Left lung (tissue), 10 donors: ENCODE data around the gene ZYX. TPM values are rescaled to one million over a fixed set of nuclear protein-coding genes. Genes with fewer than 3 reads are reported as not detected.

ENCODE experiments used
- ATAC-seq: fragments of 200-7000 bp; cut with Tn5 transposase; one replicate; pipeline ENCODE4 v1.9.1; 2020; ENCODE audit warnings: moderate library complexity
- DNase-seq, 4 donors: peaks; one replicate each; pipeline ENCODE4 v3.0.0-alpha.2; 2013 to 2020
- H3K27ac ChIP-seq, 2 donors: fragments of 200-600 bp; sonication (generic) in 1 of 2; one replicate each; pipeline versions ENCODE4 v1.5.0 to v1.8.0; 2020 to 2021
- H3K27me3 ChIP-seq, 2 donors: fragments of 200-600 bp; sonication (generic) in 1 of 2; one replicate each; pipeline versions ENCODE4 v1.5.0 to v1.8.0; 2020 to 2021
- H3K36me3 ChIP-seq, 2 donors: fragments of 200-600 bp; sonication (generic) in 1 of 2; one replicate each; pipeline versions ENCODE4 v1.5.0 to v1.8.0; 2020 to 2021
- H3K4me1 ChIP-seq, 2 donors: fragments of 200-600 bp; one replicate each; pipeline ENCODE4 v1.8.0; 2021
- H3K4me3 ChIP-seq, 2 donors: fragments of 200-600 bp; sonication (generic) in 1 of 2; one replicate each; pipeline versions ENCODE4 v1.5.0 to v1.8.0; 2020 to 2021; ENCODE audit warnings: mild to moderate bottlenecking in 1 of 2
- H3K9me3 ChIP-seq, 2 donors: fragments of 200-600 bp; sonication (generic) in 1 of 2; one replicate each; pipeline versions ENCODE4 v1.5.0 to v1.8.0; 2020 to 2021
- CTCF ChIP-seq, 2 donors: fragments of 200-600 bp; sonication (generic) in 1 of 2; IDR thresholded peaks; one replicate each; pipeline versions ENCODE4 v1.5.0 to v1.8.0; 2021; ENCODE audit warnings: antibody characterized with exemption in 2 of 2
- intact Hi-C, 2 donors: fragments of 100-400 bp; cut with DNase I; formaldehyde crosslinking; loops; one replicate each; pipeline versions ENCODE4 v1.11.2 to v1.14.2; 2022
- microRNA-seq, 2 donors: library from miRNA; unstranded; fragments of <30 nt; microRNA quantifications; one replicate each; pipeline ENCODE4, GENCODE V29; 2019
- polyA plus RNA-seq, 6 donors: library from polyadenylated mRNA; unstranded; fragments of 120-200 nt; gene quantifications; one replicate each; pipeline ENCODE4 v1.2.1, GENCODE V29; 2013; ENCODE audit not compliant: insufficient read length in 6 of 6
- total RNA-seq, 2 donors: library from RNA; stranded (reverse); fragmentation: NEBNext Ultra II Directional; extraction: Animal tissue kit (Norgen Biotek cat#: 25700); gene quantifications; one replicate each; pipeline ENCODE4 v1.2.1, GENCODE V29; 2021
- donor health status: DM: no; HTN: yes; CAD: no.
- donor health status: DM: no; HTN: no; CAD: no.

ZYX gene
- total and polyA plus RNA-seq, 8 donors: 117 to 307 (median 182) TPM

- Histone ChIP-seq H3K4me1 (no peaks in the 10 kb centered on the region), H3K27ac (no peak overlapping the region), H3K4me3 (no peak overlapping the region), H3K36me3 (no peaks in the 10 kb centered on the region), H3K27me3 (no peaks in the 10 kb centered on the region), H3K9me3 (no peaks in the 10 kb centered on the region)
- ATAC-seq (no peak), DNase-seq (no peak)
- no peak for TF ChIP-seq CTCF (IDR thresholded peaks at IDR 0.05)
- intact Hi-C loops: no loop called here
Observed at GRCh38 chr7:143436325-143436946, 55.3 kb downstream of the ZYX start.

GRCh38 chr7:143437578-143437977 is 56.4 kb downstream of the ZYX start:
- no peak for TF ChIP-seq CTCF (IDR thresholded peaks at IDR 0.05)
- Histone ChIP-seq H3K9me3 (no peaks in the 10 kb centered on the region), H3K4me3 (no peak overlapping the region), H3K27me3 (no peaks in the 10 kb centered on the region), H3K36me3 (no peaks in the 10 kb centered on the region), H3K4me1 (no peaks in the 10 kb centered on the region), H3K27ac (no peak overlapping the region)
- ATAC-seq: no peak
- DNase-seq: no peak
- intact Hi-C loops: no loop called here

DNA sequence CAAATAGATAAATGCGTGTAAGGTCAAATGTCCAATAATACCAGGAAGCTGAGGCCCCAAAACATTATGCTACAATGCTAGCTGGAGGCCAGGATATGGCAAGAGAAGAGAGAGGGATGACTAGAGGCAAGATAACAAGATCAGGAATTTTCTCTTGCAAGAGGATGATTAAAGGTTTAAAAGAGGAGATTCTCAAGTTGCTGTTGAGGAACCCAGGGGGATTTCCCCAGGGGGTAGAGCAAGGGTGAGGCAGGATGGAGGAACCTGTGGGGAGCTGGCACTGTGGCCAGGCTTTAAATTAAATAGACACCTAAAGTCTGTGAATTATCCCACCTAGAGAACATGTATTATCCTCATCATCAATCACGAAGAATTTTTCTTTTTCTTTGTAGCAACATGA is 58.7 kb downstream of the ZYX start:
- intact Hi-C loops: no loop called here
- Histone ChIP-seq H3K36me3 (no peaks in the 10 kb centered on the region), H3K27ac (no peak overlapping the region), H3K4me1 (no peaks in the 10 kb centered on the region), H3K27me3 (no peaks in the 10 kb centered on the region), H3K4me3 (no peak overlapping the region), H3K9me3 (no peaks in the 10 kb centered on the region)
- TF ChIP-seq CTCF (IDR thresholded peaks at IDR 0.05): no peak
- DNase-seq: no peak
- ATAC-seq: no peak

Small RNA genes within 50 kb of the gene (microRNA-seq; reads per million reads assigned to microRNA genes)
- 0.82 to 1.2 reads per million in 2 donors for gene MIR6892

Other genes with a start within 250 kb of the ZYX start
- 1 to 10 TPM in 1 of 2 donors, not detected in 1; 6.9 TPM for gene PIP, start 249.3 kb upstream of the ZYX start, total RNA-seq
- gene PIP, start 249.3 kb upstream of the ZYX start, polyA plus RNA-seq: not detected
- gene TAS2R39, start 197.9 kb upstream of the ZYX start, total RNA-seq: not detected
- gene TAS2R39, start 197.9 kb upstream of the ZYX start, polyA plus RNA-seq: not detected
- gene TAS2R40, start 159.3 kb upstream of the ZYX start, total RNA-seq: not detected
- gene TAS2R40, start 159.3 kb upstream of the ZYX start, polyA plus RNA-seq: not detected
- gene GSTK1, start 117.9 kb upstream of the ZYX start, total RNA-seq: 100 to 1,000 TPM; 124 to 151 TPM
- gene GSTK1, start 117.9 kb upstream of the ZYX start, polyA plus RNA-seq: 100 to 1,000 TPM; 109 to 125 (median 119) TPM
- gene TMEM139, start 96.4 kb upstream of the ZYX start, total RNA-seq: 10 to 100 TPM; 18.5 to 48.1 TPM
- 1 to 10 TPM; 3.0 to 9.0 (median 7.0) TPM for gene TMEM139, start 96.4 kb upstream of the ZYX start, polyA plus RNA-seq
- gene CASP2, start 93.0 kb upstream of the ZYX start, total RNA-seq: 10 to 100 TPM; 36.3 to 43.0 TPM
- gene CASP2, start 93.0 kb upstream of the ZYX start, polyA plus RNA-seq: 10 to 100 TPM; 54.6 to 66.0 (median 61.7) TPM
- gene CLCN1, start 65.2 kb upstream of the ZYX start, total RNA-seq: under 1 TPM; 0.08 to 0.09 TPM
- under 1 TPM in 1 of 6 donors, not detected in 5; 0.08 TPM for gene CLCN1, start 65.2 kb upstream of the ZYX start, polyA plus RNA-seq
- gene FAM131B, start 18.6 kb upstream of the ZYX start, total RNA-seq: 1 to 10 TPM in 1 of 2 donors, under 1 TPM in 1; 0.60 to 1.6 TPM
- 1 to 10 TPM; 1.4 to 2.3 (median 1.8) TPM for gene FAM131B, start 18.6 kb upstream of the ZYX start, polyA plus RNA-seq
- gene EPHA1, start 27.5 kb downstream of the ZYX start, total RNA-seq: 10 to 100 TPM; 11.6 to 16.1 TPM
- gene EPHA1, start 27.5 kb downstream of the ZYX start, polyA plus RNA-seq: 10 to 100 TPM; 13.5 to 17.5 (median 14.5) TPM
- not detected for gene TAS2R60, start 62.1 kb downstream of the ZYX start, total RNA-seq
- not detected for gene TAS2R60, start 62.1 kb downstream of the ZYX start, polyA plus RNA-seq
- gene TAS2R41, start 96.5 kb downstream of the ZYX start, total RNA-seq: not detected
- gene TAS2R41, start 96.5 kb downstream of the ZYX start, polyA plus RNA-seq: not detected
- under 1 TPM; 0.29 to 0.79 TPM for gene CTAGE15, start 190.5 kb downstream of the ZYX start, total RNA-seq
- gene CTAGE15, start 190.5 kb downstream of the ZYX start, polyA plus RNA-seq: 1 to 10 TPM in 3 of 6 donors, under 1 TPM in 3; 0.50 to 1.8 (median 1.3) TPM
- 1 to 10 TPM; 1.8 to 3.0 TPM for gene TCAF2, start 239.6 kb downstream of the ZYX start, total RNA-seq
- 1 to 10 TPM; 3.6 to 6.9 (median 4.9) TPM for gene TCAF2, start 239.6 kb downstream of the ZYX start, polyA plus RNA-seq